Right lobe of liver (tissue), 4 donors: Measurements from ENCODE around the gene ZNF879.

Experiments
- POLR2A ChIP-seq: fragments of 450-650 bp; IDR thresholded peaks from one replicate; pipeline ENCODE4 v1.6.1; 2017; ENCODE audit warnings: antibody characterized with exemption, mild to moderate bottlenecking
- TF ChIP-seq, protein P1 (sequence below), 4 donors: fragments of 200-600 bp in 3 of 4; fragments of 450-650 bp in 1 of 4; IDR thresholded peaks; one replicate each; pipeline versions ENCODE4 v1.5.1 to v1.8.0; 2016 to 2022; ENCODE audit warnings: antibody characterized with exemption in 4 of 4, mild to moderate bottlenecking in 2 of 4
- donor health status: DM: no; HTN: no; CAD: no.
- donor health status: DM: no; HTN: no; CAD: no.
- donor health status: DM: no; HTN: yes; CAD: no.

DNA sequence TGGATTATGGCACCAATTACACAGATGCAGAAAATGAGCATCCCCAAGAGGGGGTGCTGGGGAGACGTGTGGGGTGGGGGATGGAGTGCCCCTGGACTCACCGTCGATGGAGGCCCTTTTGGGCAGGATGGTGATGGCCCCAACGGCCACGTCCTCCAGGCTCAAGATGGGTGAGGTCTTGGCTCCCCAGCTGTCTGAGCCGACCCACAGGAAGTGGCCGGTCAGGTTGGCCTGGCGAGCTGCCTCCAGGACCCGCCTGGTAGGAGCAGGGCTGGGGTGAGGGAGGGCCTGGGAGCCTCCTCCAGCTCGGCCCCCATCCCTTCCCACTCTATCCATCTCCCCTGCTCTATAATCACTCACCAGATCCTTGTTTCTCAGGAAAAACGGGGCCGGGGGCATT lies 33.1 kb upstream of the ZNF879 start:
- TF ChIP-seq, protein P1, sequence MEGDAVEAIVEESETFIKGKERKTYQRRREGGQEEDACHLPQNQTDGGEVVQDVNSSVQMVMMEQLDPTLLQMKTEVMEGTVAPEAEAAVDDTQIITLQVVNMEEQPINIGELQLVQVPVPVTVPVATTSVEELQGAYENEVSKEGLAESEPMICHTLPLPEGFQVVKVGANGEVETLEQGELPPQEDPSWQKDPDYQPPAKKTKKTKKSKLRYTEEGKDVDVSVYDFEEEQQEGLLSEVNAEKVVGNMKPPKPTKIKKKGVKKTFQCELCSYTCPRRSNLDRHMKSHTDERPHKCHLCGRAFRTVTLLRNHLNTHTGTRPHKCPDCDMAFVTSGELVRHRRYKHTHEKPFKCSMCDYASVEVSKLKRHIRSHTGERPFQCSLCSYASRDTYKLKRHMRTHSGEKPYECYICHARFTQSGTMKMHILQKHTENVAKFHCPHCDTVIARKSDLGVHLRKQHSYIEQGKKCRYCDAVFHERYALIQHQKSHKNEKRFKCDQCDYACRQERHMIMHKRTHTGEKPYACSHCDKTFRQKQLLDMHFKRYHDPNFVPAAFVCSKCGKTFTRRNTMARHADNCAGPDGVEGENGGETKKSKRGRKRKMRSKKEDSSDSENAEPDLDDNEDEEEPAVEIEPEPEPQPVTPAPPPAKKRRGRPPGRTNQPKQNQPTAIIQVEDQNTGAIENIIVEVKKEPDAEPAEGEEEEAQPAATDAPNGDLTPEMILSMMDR (IDR thresholded peaks at IDR 0.05) = no peak
- TF ChIP-seq POLR2A = no peak
